WTC11 (cell line): ENCODE results near the gene TTC39C.

Experiments used
- ATF1 ChIP-seq: sonication (generic); formaldehyde crosslinking; IDR thresholded peaks from 2 replicates; pipeline ENCODE4 v1.8.1; 2023; ENCODE audit warnings: mild to moderate bottlenecking, moderate library complexity, missing genetic modification reagents
- SOX15 ChIP-seq: fragments of 250-450 bp; sonication (Bioruptor Pico); IDR thresholded peaks from 2 replicates; pipeline ENCODE4 v1.9.0; 2021; ENCODE audit warnings: mild to moderate bottlenecking
- ZNF121 ChIP-seq: sonication (generic); formaldehyde crosslinking; IDR thresholded peaks from 2 replicates; pipeline ENCODE4 v1.8.0; 2023; ENCODE audit warnings: missing genetic modification reagents
- TF ChIP-seq, protein P1 (sequence below): fragments of 200-600 bp; IDR thresholded peaks from 2 replicates; pipeline ENCODE4 v1.8.0; 2022; ENCODE audit warnings: antibody characterized with exemption
- TF ChIP-seq, protein P2 (sequence below): sonication (generic); formaldehyde crosslinking; IDR thresholded peaks from 2 replicates; pipeline ENCODE4 v1.8.1; 2023; ENCODE audit warnings: mild to moderate bottlenecking, missing genetic modification reagents, moderate library complexity
- TF ChIP-seq, protein P3 (sequence below): sonication (generic); formaldehyde crosslinking; IDR thresholded peaks from 2 replicates; pipeline ENCODE4 v1.8.0; 2022; ENCODE audit warnings: mild to moderate bottlenecking, missing genetic modification reagents

DNA sequence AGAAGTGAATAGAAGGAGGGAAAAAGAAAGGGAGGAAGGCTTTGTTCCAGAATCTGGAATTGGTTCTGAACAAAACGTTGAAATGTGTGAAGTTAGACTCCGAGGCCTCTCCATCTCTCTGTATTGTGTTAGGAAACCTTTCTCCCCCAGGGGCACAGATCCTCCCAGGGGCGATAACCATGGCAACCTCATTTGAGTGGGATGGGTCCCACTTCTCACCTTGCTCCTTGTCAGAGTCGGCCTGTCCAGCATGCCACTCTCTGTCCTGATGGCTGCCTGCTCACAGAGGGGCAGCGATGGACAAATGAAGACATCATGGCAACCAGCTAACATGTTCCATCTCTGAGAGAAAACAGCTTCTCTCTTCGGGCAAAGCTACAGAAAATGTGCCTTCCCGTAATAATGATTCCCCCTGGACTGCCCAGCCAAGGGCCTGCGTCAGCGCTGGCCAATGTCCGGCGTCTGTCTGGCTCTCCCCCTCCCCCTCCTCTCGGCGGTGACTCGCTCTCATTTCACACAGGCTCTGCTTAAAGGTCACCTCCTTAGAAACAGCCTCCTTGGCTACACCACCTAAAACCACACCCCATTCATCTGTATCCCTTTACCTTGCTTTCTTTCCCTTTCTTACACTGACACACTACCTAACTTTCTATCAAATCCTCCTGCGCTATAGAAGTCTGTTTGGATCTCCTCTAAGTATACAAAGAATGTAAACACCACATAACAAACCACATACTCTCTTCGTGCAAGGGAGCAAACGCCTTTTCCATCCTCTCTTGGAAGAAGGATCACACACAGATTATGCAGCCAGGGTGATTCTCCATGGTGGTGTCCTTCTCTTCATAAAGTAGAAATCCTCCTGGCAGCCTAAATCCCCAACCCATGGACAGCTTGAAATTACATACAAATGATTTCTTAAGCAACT is 32.1 kb upstream of the TTC39C start:
- TF ChIP-seq, protein P1, sequence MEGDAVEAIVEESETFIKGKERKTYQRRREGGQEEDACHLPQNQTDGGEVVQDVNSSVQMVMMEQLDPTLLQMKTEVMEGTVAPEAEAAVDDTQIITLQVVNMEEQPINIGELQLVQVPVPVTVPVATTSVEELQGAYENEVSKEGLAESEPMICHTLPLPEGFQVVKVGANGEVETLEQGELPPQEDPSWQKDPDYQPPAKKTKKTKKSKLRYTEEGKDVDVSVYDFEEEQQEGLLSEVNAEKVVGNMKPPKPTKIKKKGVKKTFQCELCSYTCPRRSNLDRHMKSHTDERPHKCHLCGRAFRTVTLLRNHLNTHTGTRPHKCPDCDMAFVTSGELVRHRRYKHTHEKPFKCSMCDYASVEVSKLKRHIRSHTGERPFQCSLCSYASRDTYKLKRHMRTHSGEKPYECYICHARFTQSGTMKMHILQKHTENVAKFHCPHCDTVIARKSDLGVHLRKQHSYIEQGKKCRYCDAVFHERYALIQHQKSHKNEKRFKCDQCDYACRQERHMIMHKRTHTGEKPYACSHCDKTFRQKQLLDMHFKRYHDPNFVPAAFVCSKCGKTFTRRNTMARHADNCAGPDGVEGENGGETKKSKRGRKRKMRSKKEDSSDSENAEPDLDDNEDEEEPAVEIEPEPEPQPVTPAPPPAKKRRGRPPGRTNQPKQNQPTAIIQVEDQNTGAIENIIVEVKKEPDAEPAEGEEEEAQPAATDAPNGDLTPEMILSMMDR = no peak
- TF ChIP-seq ATF1 (CRISPR knock-in tag) = no peak
- TF ChIP-seq, protein P2, sequence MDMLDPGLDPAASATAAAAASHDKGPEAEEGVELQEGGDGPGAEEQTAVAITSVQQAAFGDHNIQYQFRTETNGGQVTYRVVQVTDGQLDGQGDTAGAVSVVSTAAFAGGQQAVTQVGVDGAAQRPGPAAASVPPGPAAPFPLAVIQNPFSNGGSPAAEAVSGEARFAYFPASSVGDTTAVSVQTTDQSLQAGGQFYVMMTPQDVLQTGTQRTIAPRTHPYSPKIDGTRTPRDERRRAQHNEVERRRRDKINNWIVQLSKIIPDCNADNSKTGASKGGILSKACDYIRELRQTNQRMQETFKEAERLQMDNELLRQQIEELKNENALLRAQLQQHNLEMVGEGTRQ (CRISPR knock-in tag) = no peak
- no peak for TF ChIP-seq ZNF121 (CRISPR knock-in tag)
- no peak for TF ChIP-seq SOX15
- TF ChIP-seq, protein P3, sequence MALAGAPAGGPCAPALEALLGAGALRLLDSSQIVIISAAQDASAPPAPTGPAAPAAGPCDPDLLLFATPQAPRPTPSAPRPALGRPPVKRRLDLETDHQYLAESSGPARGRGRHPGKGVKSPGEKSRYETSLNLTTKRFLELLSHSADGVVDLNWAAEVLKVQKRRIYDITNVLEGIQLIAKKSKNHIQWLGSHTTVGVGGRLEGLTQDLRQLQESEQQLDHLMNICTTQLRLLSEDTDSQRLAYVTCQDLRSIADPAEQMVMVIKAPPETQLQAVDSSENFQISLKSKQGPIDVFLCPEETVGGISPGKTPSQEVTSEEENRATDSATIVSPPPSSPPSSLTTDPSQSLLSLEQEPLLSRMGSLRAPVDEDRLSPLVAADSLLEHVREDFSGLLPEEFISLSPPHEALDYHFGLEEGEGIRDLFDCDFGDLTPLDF (CRISPR knock-in tag) = no peak
